H9 (cell line): ENCODE measurements around the gene AK8. TPM values are rescaled to one million over a fixed set of nuclear protein-coding genes. Genes with fewer than 3 reads are reported as not detected.

ENCODE experiments used
- DNase-seq: peaks from one replicate; pipeline ENCODE4 v3.0.0-alpha.2; 2017
- H2AFZ ChIP-seq: one replicate; pipeline ENCODE4 v1.6.1; 2013; ENCODE audit warnings: mild to moderate bottlenecking, low read length, control low read depth, moderate library complexity
- H2AK5ac ChIP-seq: 2 replicates; pipeline ENCODE4 v1.6.1; 2013; ENCODE audit warnings: low read length, control low read depth, mixed read lengths; ENCODE audit not compliant: insufficient read length
- H2BK120ac ChIP-seq: one replicate; pipeline ENCODE4 v1.6.1; 2013; ENCODE audit warnings: low read depth, mild to moderate bottlenecking, low read length, control low read depth, inconsistent platforms; ENCODE audit not compliant: poor library complexity, severe bottlenecking
- H2BK12ac ChIP-seq: 2 replicates; pipeline ENCODE4 v1.6.1; 2013; ENCODE audit warnings: low read length, control low read depth, mixed read lengths, low read depth; ENCODE audit not compliant: insufficient read length
- H2BK15ac ChIP-seq: 2 replicates; pipeline ENCODE4 v1.6.1; 2013; ENCODE audit warnings: low read depth, low read length, control low read depth
- H2BK20ac ChIP-seq: one replicate; pipeline ENCODE4 v1.6.1; 2013; ENCODE audit warnings: low read depth, mild to moderate bottlenecking, low read length, control low read depth, inconsistent platforms; ENCODE audit not compliant: poor library complexity, severe bottlenecking
- H2BK5ac ChIP-seq: 2 replicates; pipeline ENCODE4 v1.6.1; 2013; ENCODE audit warnings: low read length, control low read depth, mixed read lengths; ENCODE audit not compliant: insufficient read length
- H3K14ac ChIP-seq: 2 replicates; pipeline ENCODE4 v1.6.1; 2013; ENCODE audit warnings: low read length, control low read depth; ENCODE audit not compliant: insufficient read depth
- H3K18ac ChIP-seq: 2 replicates; pipeline ENCODE4 v1.6.1; 2013; ENCODE audit warnings: low read depth, mild to moderate bottlenecking, mixed read lengths, low read length, control low read depth; ENCODE audit not compliant: insufficient read length
- H3K23ac ChIP-seq: 2 replicates; pipeline ENCODE4 v1.6.1; 2013; ENCODE audit warnings: low read length, control low read depth, mixed read lengths, low read depth; ENCODE audit not compliant: insufficient read length
- H3K23me2 ChIP-seq: 2 replicates; pipeline ENCODE4 v1.6.1; 2013; ENCODE audit warnings: low read depth, mild to moderate bottlenecking, mixed read lengths, low read length, control low read depth; ENCODE audit not compliant: insufficient read length, poor library complexity, severe bottlenecking
- H3K27ac ChIP-seq: 2 replicates; pipeline ENCODE4 v1.5.1; 2013; ENCODE audit warnings: low read length, control low read depth, mixed read lengths, low read depth; ENCODE audit not compliant: insufficient read length
- H3K27me3 ChIP-seq: 2 replicates; pipeline ENCODE4 v1.6.1; 2013; ENCODE audit warnings: low read length, control low read depth, inconsistent platforms; ENCODE audit not compliant: insufficient read depth
- H3K4ac ChIP-seq: 2 replicates; pipeline ENCODE4 v1.6.1; 2013; ENCODE audit warnings: low read depth, mild to moderate bottlenecking, control low read depth, inconsistent platforms, low read length, moderate library complexity
- H3K4me1 ChIP-seq: 2 replicates; pipeline ENCODE4 v1.6.1; 2013; ENCODE audit warnings: low read length, control low read depth, inconsistent platforms; ENCODE audit not compliant: insufficient read depth
- H3K4me2 ChIP-seq: 2 replicates; pipeline ENCODE4 v1.6.1; 2013; ENCODE audit warnings: low read length, control low read depth, mixed read lengths; ENCODE audit not compliant: insufficient read length, insufficient read depth
- H3K56ac ChIP-seq: 2 replicates; pipeline ENCODE4 v1.6.1; 2013; ENCODE audit warnings: low read depth, mild to moderate bottlenecking, mixed read lengths, low read length, control low read depth; ENCODE audit not compliant: insufficient read length
- H3K79me1 ChIP-seq: 2 replicates; pipeline ENCODE4 v1.6.1; 2013; ENCODE audit warnings: low read depth, mild to moderate bottlenecking, moderate library complexity, low read length, control low read depth, inconsistent platforms; ENCODE audit not compliant: insufficient read depth, poor library complexity, severe bottlenecking
- H3K79me2 ChIP-seq: 2 replicates; pipeline ENCODE4 v1.6.1; 2013; ENCODE audit warnings: low read length, control low read depth, inconsistent platforms; ENCODE audit not compliant: insufficient read depth
- H3K9ac ChIP-seq: 2 replicates; pipeline ENCODE4 v1.6.1; 2013; ENCODE audit warnings: low read length, control low read depth, mixed read lengths; ENCODE audit not compliant: insufficient read length; ENCODE audit errors: extremely low read depth
- H3K9me3 ChIP-seq: one replicate; pipeline ENCODE4 v1.6.1; 2013; ENCODE audit warnings: low read depth, low read length, inconsistent platforms; ENCODE audit not compliant: control insufficient read depth
- H3T11ph ChIP-seq: one replicate; pipeline ENCODE4 v1.6.1; 2013; ENCODE audit warnings: mild to moderate bottlenecking, low read length, control low read depth, inconsistent platforms
- H4K20me1 ChIP-seq: one replicate; pipeline ENCODE4 v1.6.1; 2013; ENCODE audit not compliant: control insufficient read depth, insufficient read length, insufficient read depth
- H4K5ac ChIP-seq: 2 replicates; pipeline ENCODE4 v1.6.1; 2013; ENCODE audit warnings: low read depth, mild to moderate bottlenecking, mixed read lengths, low read length, control low read depth; ENCODE audit not compliant: insufficient read length
- H4K8ac ChIP-seq: replicated peaks from 2 replicates; pipeline ENCODE4 v1.6.1; 2013; ENCODE audit warnings: low read length, control low read depth, mixed read lengths, low read depth; ENCODE audit not compliant: insufficient read length
- H4K91ac ChIP-seq: 2 replicates; pipeline ENCODE4 v1.6.1; 2013; ENCODE audit warnings: low read depth, mild to moderate bottlenecking, moderate library complexity, mixed read lengths, low read length, control low read depth; ENCODE audit not compliant: insufficient read length
- H3K27ac Mint-ChIP-seq, 3 experiments: 2 replicates in 2 of 3; 3 replicates in 1 of 3; pipeline ENCODE4 v1.8.0; 2020 to 2021; ENCODE audit warnings: mixed read lengths in 3 of 3, mild to moderate bottlenecking in 1 of 3, moderate library complexity in 1 of 3
- H3K27me3 Mint-ChIP-seq: 2 replicates; pipeline ENCODE4 v1.8.0; 2021; ENCODE audit warnings: low read depth, mild to moderate bottlenecking, moderate library complexity, mixed read lengths
- H3K36me3 Mint-ChIP-seq, 3 experiments: 2 replicates in 2 of 3; 3 replicates in 1 of 3; pipeline ENCODE4 v1.8.0; 2020 to 2021; ENCODE audit warnings: low read depth in 3 of 3, mixed read lengths in 3 of 3; ENCODE audit not compliant: insufficient read depth in 1 of 3
- H3K4me1 Mint-ChIP-seq, 2 experiments: 2 replicates each; pipeline ENCODE4 v1.8.0; 2020; ENCODE audit warnings: mixed read lengths in 2 of 2
- H3K4me3 Mint-ChIP-seq, 2 experiments: 2 replicates in 1 of 2; 3 replicates in 1 of 2; pipeline ENCODE4 v1.8.0; 2020 to 2021; ENCODE audit warnings: mild to moderate bottlenecking in 2 of 2, mixed read lengths in 2 of 2, moderate library complexity in 1 of 2
- H3K9me3 Mint-ChIP-seq, 2 experiments: 2 replicates in 1 of 2; 3 replicates in 1 of 2; pipeline ENCODE4 v1.8.0; 2020; ENCODE audit warnings: mild to moderate bottlenecking in 2 of 2, mixed read lengths in 2 of 2, moderate library complexity in 1 of 2
- WGBS: extraction: QIAGEN DNeasy Blood & Tissue Kit; methylation state at CpG from one replicate; pipeline ENCODE4 v1.1.7; 2013; ENCODE audit warnings: missing lambda C conversion rate, low lambda C conversion rate, mixed read lengths; ENCODE audit not compliant: insufficient read length; ENCODE audit errors: extremely low coverage; 5-methylcytosine and 5-hydroxymethylcytosine counted together
- total RNA-seq: library from RNA; stranded (reverse); gene quantifications from 2 replicates; pipeline ENCODE4 v1.2.1, GENCODE V29; 2021
- TF ChIP-seq, protein P1 (sequence below): fragments of 200-600 bp; sonication (generic); conservative IDR thresholded peaks from 3 replicates; pipeline ENCODE4 v1.8.0; 2021; ENCODE audit warnings: antibody characterized with exemption, mild to moderate bottlenecking

Gene AK8
- total RNA-seq, 1 experiment from 2014 or later = 0.44 TPM

DNA sequence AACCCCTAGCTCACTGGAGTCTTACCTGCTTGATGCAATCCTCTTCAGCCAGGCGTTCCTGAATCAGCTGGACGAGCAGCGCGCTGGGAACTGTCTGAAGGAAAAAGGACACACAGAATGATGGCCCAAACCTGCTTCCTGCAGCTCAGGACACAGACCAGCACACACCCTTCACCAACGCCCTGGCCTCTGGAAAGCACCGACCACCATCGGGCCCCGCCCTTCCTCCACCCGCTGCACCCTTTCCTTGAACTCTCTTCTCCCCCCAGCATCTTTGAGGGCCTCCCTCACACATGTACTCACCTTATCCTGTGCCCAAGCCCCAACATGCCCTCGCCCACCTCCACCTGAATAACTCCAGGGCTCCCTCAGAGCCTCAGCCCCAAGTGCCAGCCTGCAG, 23.3 kb downstream of the AK8 start:
- Histone ChIP-seq H4K5ac (no peak overlapping the region), H3K14ac (no peak overlapping the region), H3T11ph (no peak overlapping the region), H3K4ac (no peak overlapping the region), H3K79me1 (no peaks in the 10 kb centered on the region), H3K9me3 (no peaks in the 10 kb centered on the region), H2BK120ac (no peak overlapping the region), H3K27ac (no peak overlapping the region), H3K4me1 (no peaks in the 10 kb centered on the region), H2AK5ac (no peak overlapping the region), H2BK12ac (no peak overlapping the region), H2BK15ac (no peak overlapping the region), H4K20me1 (no peaks in the 10 kb centered on the region), H3K23me2 (no peaks in the 10 kb centered on the region), H3K4me2 (no peak overlapping the region), H3K9ac (no peak overlapping the region), H2BK20ac (no peak overlapping the region), H3K18ac (no peak overlapping the region), H3K56ac (no peak overlapping the region), H4K8ac (no peak overlapping the region), H4K91ac (no peak overlapping the region), H3K27me3 (no peaks in the 10 kb centered on the region), H3K79me2 (no peaks in the 10 kb centered on the region), H3K23ac (no peak overlapping the region), H2BK5ac (no peak overlapping the region), H2AFZ (no peak overlapping the region)
- no peaks in the 10 kb centered on the region; a peak in 1 of 5 replicates for H3K9me3 Mint-ChIP-seq
- no CpG with 5 or more reads among the region's 10 CpGs for WGBS
- H3K4me1 Mint-ChIP-seq = peaks cover 28 to 34% of the 10 kb centered on the region in 2 experiments
- H3K4me3 Mint-ChIP-seq = no peak overlapping the region
- TF ChIP-seq, protein P1, sequence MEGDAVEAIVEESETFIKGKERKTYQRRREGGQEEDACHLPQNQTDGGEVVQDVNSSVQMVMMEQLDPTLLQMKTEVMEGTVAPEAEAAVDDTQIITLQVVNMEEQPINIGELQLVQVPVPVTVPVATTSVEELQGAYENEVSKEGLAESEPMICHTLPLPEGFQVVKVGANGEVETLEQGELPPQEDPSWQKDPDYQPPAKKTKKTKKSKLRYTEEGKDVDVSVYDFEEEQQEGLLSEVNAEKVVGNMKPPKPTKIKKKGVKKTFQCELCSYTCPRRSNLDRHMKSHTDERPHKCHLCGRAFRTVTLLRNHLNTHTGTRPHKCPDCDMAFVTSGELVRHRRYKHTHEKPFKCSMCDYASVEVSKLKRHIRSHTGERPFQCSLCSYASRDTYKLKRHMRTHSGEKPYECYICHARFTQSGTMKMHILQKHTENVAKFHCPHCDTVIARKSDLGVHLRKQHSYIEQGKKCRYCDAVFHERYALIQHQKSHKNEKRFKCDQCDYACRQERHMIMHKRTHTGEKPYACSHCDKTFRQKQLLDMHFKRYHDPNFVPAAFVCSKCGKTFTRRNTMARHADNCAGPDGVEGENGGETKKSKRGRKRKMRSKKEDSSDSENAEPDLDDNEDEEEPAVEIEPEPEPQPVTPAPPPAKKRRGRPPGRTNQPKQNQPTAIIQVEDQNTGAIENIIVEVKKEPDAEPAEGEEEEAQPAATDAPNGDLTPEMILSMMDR = no peak
- DNase-seq = no peak
- H3K27me3 Mint-ChIP-seq = peaks cover 16% of the 10 kb centered on the region
- no peaks in the 10 kb centered on the region for H3K36me3 Mint-ChIP-seq
- H3K27ac Mint-ChIP-seq = no peak overlapping the region
